Colonic mucosa (tissue), 4 donors: ENCODE data around the gene BICC1. TPM values are rescaled to one million over a fixed set of nuclear protein-coding genes. Genes with fewer than 3 reads are reported as not detected.

Experiments
- DNase-seq: peaks from one replicate; pipeline ENCODE4 v3.0.0-alpha.2; 2020
- H3K27ac ChIP-seq: fragments of 200-600 bp; one replicate; pipeline ENCODE4 v1.8.0; 2021
- H3K27me3 ChIP-seq: fragments of 200-600 bp; one replicate; pipeline ENCODE4 v1.8.0; 2021
- H3K36me3 ChIP-seq: fragments of 200-600 bp; one replicate; pipeline ENCODE4 v1.8.0; 2021
- H3K4me1 ChIP-seq: fragments of 200-600 bp; one replicate; pipeline ENCODE4 v1.8.0; 2021; ENCODE audit warnings: mild to moderate bottlenecking
- H3K4me3 ChIP-seq: fragments of 200-600 bp; one replicate; pipeline ENCODE4 v1.8.0; 2021
- H3K9ac ChIP-seq, 2 donors: one replicate each; pipeline ENCODE4 v1.7.0; 2013; ENCODE audit warnings: control low read depth in 2 of 2, low read depth in 2 of 2, low read length in 2 of 2
- H3K9me3 ChIP-seq: fragments of 200-600 bp; one replicate; pipeline ENCODE4 v1.8.0; 2021
- CTCF ChIP-seq: fragments of 200-600 bp; IDR thresholded peaks from one replicate; pipeline ENCODE4 v1.8.0; 2022; ENCODE audit warnings: antibody characterized with exemption, mild to moderate bottlenecking
- intact Hi-C: fragments of 100-400 bp; cut with DNase I; formaldehyde crosslinking; loops from one replicate; pipeline ENCODE4 v1.14.1; 2022
- total RNA-seq, 2 donors: library from RNA; stranded (reverse); fragmentation: NEBNext Ultra II Directional in 1 of 2; extraction: Animal tissue kit (Norgen Biotek cat#: 25700) in 1 of 2; gene quantifications; one replicate each; pipeline ENCODE4 v1.2.1, GENCODE V29; 2021
- donor health status: healthy.
- donor health status: DM: no; HTN: no; CAD: no.
- donor health status: DM: no; HTN: no; CAD: no.

BICC1 gene
- total RNA-seq, 2 donors from 2014 or later, result 1.3 to 2.9 TPM

GRCh38 chr10:58666024-58666423 is 153.4 kb downstream of the BICC1 start:
- no peaks in the 10 kb centered on the region for H3K36me3 ChIP-seq
- no peaks in the 10 kb centered on the region for H3K9me3 ChIP-seq
- H3K27me3 ChIP-seq, result no peaks in the 10 kb centered on the region
- TF ChIP-seq CTCF, result no peak
- H3K4me1 ChIP-seq, result no peaks in the 10 kb centered on the region
- H3K9ac ChIP-seq, result no peak overlapping the region
- peak; percentile 33 for DNase-seq
- intact Hi-C loops, result no loop called here
- H3K4me3 ChIP-seq, result peak overlapping the region; percentile 23
- H3K27ac ChIP-seq, result no peak overlapping the region

GRCh38 chr10:58667658-58668310 is 155.1 kb downstream of the BICC1 start:
- Histone ChIP-seq H3K4me3 (no peak overlapping the region), H3K36me3 (no peaks in the 10 kb centered on the region), H3K27ac (no peak overlapping the region), H3K9ac (no peak overlapping the region), H3K27me3 (no peaks in the 10 kb centered on the region), H3K9me3 (no peaks in the 10 kb centered on the region), H3K4me1 (no peaks in the 10 kb centered on the region)
- TF ChIP-seq CTCF, result no peak
- no peak for DNase-seq
- intact Hi-C loops, result no loop called here

- intact Hi-C loops, result no loop called here
- Histone ChIP-seq H3K27me3 (no peaks in the 10 kb centered on the region), H3K9ac (no peak overlapping the region), H3K4me1 (no peaks in the 10 kb centered on the region), H3K4me3 (no peak overlapping the region), H3K36me3 (no peaks in the 10 kb centered on the region), H3K9me3 (no peaks in the 10 kb centered on the region), H3K27ac (no peak overlapping the region)
- TF ChIP-seq CTCF, result no peak
- no peak for DNase-seq
Observed at GRCh38 chr10:58672845-58673244, 160.2 kb downstream of the BICC1 start.

GRCh38 chr10:58674251-58674650 is 161.6 kb downstream of the BICC1 start:
- Histone ChIP-seq H3K9me3 (no peaks in the 10 kb centered on the region), H3K27ac (no peak overlapping the region), H3K36me3 (no peaks in the 10 kb centered on the region), H3K4me1 (no peaks in the 10 kb centered on the region), H3K9ac (no peak overlapping the region), H3K27me3 (no peaks in the 10 kb centered on the region), H3K4me3 (no peak overlapping the region)
- TF ChIP-seq CTCF, result no peak
- intact Hi-C loops, result no loop called here
- DNase-seq, result no peak

- no peaks in the 10 kb centered on the region for H3K4me1 ChIP-seq
- no peaks in the 10 kb centered on the region for H3K27me3 ChIP-seq
- H3K4me3 ChIP-seq, result no peak overlapping the region
- DNase-seq, result no peak
- H3K9me3 ChIP-seq, result no peaks in the 10 kb centered on the region
- no peak overlapping the region for H3K27ac ChIP-seq
- H3K36me3 ChIP-seq, result no peaks in the 10 kb centered on the region
- no peak overlapping the region for H3K9ac ChIP-seq
- no peak for TF ChIP-seq CTCF
- intact Hi-C loops, result no loop called here
Observed at GRCh38 chr10:58675321-58675720, 162.6 kb downstream of the BICC1 start.
